ENCODE measurements around the gene POLR2H. TPM values are rescaled to one million over a fixed set of nuclear protein-coding genes. Genes with fewer than 3 reads are reported as not detected.

POLR2H gene
- total and polyA plus RNA-seq, 2 of the 4 experiments (the other 2 are of a cell fraction) = 47.7 to 130 TPM

DNA sequence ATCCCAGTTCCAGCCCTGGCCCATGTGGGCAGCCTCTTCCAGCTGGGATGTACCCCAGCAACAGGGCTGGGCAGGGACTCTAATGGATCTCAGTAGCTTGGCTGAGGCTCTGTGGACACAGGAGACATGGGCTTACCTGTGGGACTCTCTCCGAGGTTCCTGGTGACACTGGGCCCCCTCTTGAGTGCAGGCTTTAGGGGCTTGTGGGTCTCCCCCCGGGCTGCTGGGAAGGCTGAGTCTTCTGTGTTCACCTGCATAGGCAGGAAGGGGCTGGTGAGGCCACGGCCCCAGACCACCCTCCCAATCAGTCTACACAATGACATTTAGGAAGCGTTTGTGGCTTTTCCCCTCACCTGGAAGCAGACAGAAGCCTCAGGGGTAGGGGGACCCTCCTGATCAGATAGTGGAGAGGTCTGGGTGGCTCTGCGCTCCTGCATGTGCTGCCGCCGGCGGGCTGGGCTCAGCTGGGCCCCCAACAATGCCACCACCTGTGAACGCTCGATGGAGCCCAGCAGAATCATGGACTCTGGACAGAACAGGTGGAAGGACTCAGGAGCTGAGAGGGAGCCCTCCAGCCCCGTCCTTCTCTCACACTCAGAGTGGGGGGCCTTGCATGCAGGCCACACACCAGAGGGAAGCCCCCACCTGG is 8.5 kb upstream of the POLR2H start:
- BruUV-seq (replicated peaks) = no TSS peak
- peaks cover 22% of the 10 kb centered on the region for H3K36me3 ChIP-seq (ENCODE audit: control insufficient read depth, insufficient read depth, low read length)
- no peak overlapping the region for H4K8ac ChIP-seq (ENCODE audit: low read depth in 2 of 2, low read length in 2 of 2)
- H3K4me2 ChIP-seq (ENCODE audit: low read depth, low read length) = no peak overlapping the region
- no peak overlapping the region for H3K23ac ChIP-seq (ENCODE audit: low read depth, low read length)
- WGBS, 2 experiments (ENCODE audit: extremely low coverage in 2 of 2, insufficient read length in 1 of 2) = no CpG with 5 or more reads among the region's 11 CpGs
- H2BK5ac ChIP-seq (ENCODE audit: low read depth, low read length, poor library complexity, severe bottlenecking) = no peak overlapping the region
- H2BK20ac ChIP-seq (ENCODE audit: low read depth, low read length) = no peak overlapping the region
- no peaks in the 10 kb centered on the region for H3K27me3 ChIP-seq (ENCODE audit: control insufficient read depth, insufficient read depth, low read length)
- no peak overlapping the region for H2BK15ac ChIP-seq (ENCODE audit: low read depth, low read length)
- no peaks in the 10 kb centered on the region for H3K79me1 ChIP-seq (ENCODE audit: low read depth in 1 of 2, low read length in 2 of 2)
- H3K18ac ChIP-seq (ENCODE audit: low read depth, low read length) = no peak overlapping the region
- no peak overlapping the region for H2AK9ac ChIP-seq (replicated peaks; ENCODE audit: low read depth, low read length, poor library complexity)
- intact Hi-C loops (cut with micrococcal nuclease) = no loop called here
- dilution Hi-C loops (cut with HindIII; ENCODE audit: low sequenced_read_pairs, unreplicated experiment) = loop anchor here (25.0 kb wide), 1 partner anchor 184 kb away; no protein-coding TSS in a partner anchor
- in situ Hi-C loops (cut with MboI; ENCODE audit: low sequenced_read_pairs) = no loop called here
- TF ChIP-seq MAFK (IDR thresholded peaks at IDR 0.05; ENCODE audit: low read depth, low read length) (no peak), RFX5 (IDR thresholded peaks at IDR 0.05; ENCODE audit: low read depth, low read length) (no peak), MAZ (IDR thresholded peaks at IDR 0.05; ENCODE audit: borderline replicate concordance, low read depth, low read length) (no peak), NFE2L2 (IDR thresholded peaks at IDR 0.05; ENCODE audit: low read depth, low read length) (no peak), SMC3 (IDR thresholded peaks at IDR 0.05; ENCODE audit: low read depth, low read length) (no peak), CEBPB (IDR thresholded peaks at IDR 0.05; ENCODE audit: low read depth, low read length) (no peak), RAD21 (IDR thresholded peaks at IDR 0.05; ENCODE audit: low read length) (no peak), RCOR1 (IDR thresholded peaks at IDR 0.05; ENCODE audit: insufficient replicate concordance, low read length) (no peak)
- TF ChIP-seq, protein P1, sequence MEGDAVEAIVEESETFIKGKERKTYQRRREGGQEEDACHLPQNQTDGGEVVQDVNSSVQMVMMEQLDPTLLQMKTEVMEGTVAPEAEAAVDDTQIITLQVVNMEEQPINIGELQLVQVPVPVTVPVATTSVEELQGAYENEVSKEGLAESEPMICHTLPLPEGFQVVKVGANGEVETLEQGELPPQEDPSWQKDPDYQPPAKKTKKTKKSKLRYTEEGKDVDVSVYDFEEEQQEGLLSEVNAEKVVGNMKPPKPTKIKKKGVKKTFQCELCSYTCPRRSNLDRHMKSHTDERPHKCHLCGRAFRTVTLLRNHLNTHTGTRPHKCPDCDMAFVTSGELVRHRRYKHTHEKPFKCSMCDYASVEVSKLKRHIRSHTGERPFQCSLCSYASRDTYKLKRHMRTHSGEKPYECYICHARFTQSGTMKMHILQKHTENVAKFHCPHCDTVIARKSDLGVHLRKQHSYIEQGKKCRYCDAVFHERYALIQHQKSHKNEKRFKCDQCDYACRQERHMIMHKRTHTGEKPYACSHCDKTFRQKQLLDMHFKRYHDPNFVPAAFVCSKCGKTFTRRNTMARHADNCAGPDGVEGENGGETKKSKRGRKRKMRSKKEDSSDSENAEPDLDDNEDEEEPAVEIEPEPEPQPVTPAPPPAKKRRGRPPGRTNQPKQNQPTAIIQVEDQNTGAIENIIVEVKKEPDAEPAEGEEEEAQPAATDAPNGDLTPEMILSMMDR (conservative IDR thresholded peaks at IDR 0.05; ENCODE audit: low read depth, low read length) = no peak
- TF ChIP-seq, protein P2, sequence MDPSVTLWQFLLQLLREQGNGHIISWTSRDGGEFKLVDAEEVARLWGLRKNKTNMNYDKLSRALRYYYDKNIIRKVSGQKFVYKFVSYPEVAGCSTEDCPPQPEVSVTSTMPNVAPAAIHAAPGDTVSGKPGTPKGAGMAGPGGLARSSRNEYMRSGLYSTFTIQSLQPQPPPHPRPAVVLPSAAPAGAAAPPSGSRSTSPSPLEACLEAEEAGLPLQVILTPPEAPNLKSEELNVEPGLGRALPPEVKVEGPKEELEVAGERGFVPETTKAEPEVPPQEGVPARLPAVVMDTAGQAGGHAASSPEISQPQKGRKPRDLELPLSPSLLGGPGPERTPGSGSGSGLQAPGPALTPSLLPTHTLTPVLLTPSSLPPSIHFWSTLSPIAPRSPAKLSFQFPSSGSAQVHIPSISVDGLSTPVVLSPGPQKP (IDR thresholded peaks at IDR 0.05; ENCODE audit: borderline replicate concordance, low read depth, low read length) = no peak
- H3K4me3 ChIP-seq (ENCODE audit: insufficient read depth, low read depth, low read length) = no peak overlapping the region
- no peak overlapping the region for H3K56ac ChIP-seq (ENCODE audit: extremely low read depth, insufficient read depth, low read length)
- POLR2A ChIA-PET (ENCODE audit: unreplicated experiment) = no interaction called here
- no peak overlapping the region for H3K27ac ChIP-seq (ENCODE audit: insufficient read depth, low read length)
- no peak overlapping the region for H3K9ac ChIP-seq (ENCODE audit: low read depth, low read length)
- no peak overlapping the region for H3K4ac ChIP-seq (ENCODE audit: low read depth, low read length)
- H4K20me1 ChIP-seq (ENCODE audit: insufficient read depth, low read length) = no peaks in the 10 kb centered on the region; the same call in 1 of the 2 replicates
- H4K91ac ChIP-seq (ENCODE audit: insufficient read depth, low read depth, low read length) = no peak overlapping the region
- no peaks in the 10 kb centered on the region for H3K4me1 ChIP-seq (ENCODE audit: control insufficient read depth, insufficient read depth, low read length)
- no peak overlapping the region for H2AK5ac ChIP-seq (ENCODE audit: low read depth, low read length)
- no peak overlapping the region for H4K5ac ChIP-seq (ENCODE audit: low read depth, low read length)
- H3K9me1 ChIP-seq (ENCODE audit: insufficient read depth, low read length) = peaks cover 9% of the 10 kb centered on the region; the same call in 1 of the 2 replicates
- no peak overlapping the region for H3K14ac ChIP-seq (replicated peaks; ENCODE audit: low read depth, low read length)
- DNase-seq (no peak), ATAC-seq (ENCODE audit: low read depth) (no peak)
- no peaks in the 10 kb centered on the region for H3K9me3 ChIP-seq (ENCODE audit: control insufficient read depth, insufficient read depth, low read length)
- H2BK120ac ChIP-seq (ENCODE audit: low read depth, low read length) = no peak overlapping the region
- CTCF ChIA-PET = no interaction called here
- H2AFZ ChIP-seq (replicated peaks; ENCODE audit: low read length, poor library complexity) = peak overlapping the region; percentile 41

All from IMR-90 (cell line).